GM18507 (cell line): ENCODE measurements around the gene SLC41A3.
A peak's percentile ranks its signal among the peaks of the same experiment; 100 is the strongest.
"Not testable (repeated sequence)": the region's sequence is repeated elsewhere in the genome, so short reads cannot be mapped to it uniquely, and the experiment has no call there.

Source experiments
- DNase-seq: peaks from one replicate; pipeline ENCODE4 v3.0.0; 2011; ENCODE audit warnings: low read depth; ENCODE audit not compliant: insufficient read length; ENCODE audit errors: extremely low spot score
- FAIRE-seq: peaks from 2 replicates; lab custom pipeline; 2011; peaks lifted over from hg19 to GRCh38; lab: Jason Lieb, UNC

SLC41A3 gene

GRCh38 chr3:126108676-126109050, 24.7 kb upstream of the SLC41A3 start:
- FAIRE-seq (no peak), DNase-seq (no peak)

GRCh38 chr3:126107957-126108675, 24.2 kb upstream of the SLC41A3 start:
- no peak for DNase-seq
- no peak for FAIRE-seq

- no peak for FAIRE-seq
- DNase-seq: no peak
These were observed 23.4 kb upstream of the SLC41A3 start for GRCh38 chr3:126107203-126107939.

GRCh38 chr3:126106336-126107202, 22.6 kb upstream of the SLC41A3 start:
- FAIRE-seq (no peak), DNase-seq (no peak)

- FAIRE-seq (no peak), DNase-seq (no peak)
These were observed 21.8 kb upstream of the SLC41A3 start for GRCh38 chr3:126105691-126106187.

- DNase-seq (no peak), FAIRE-seq (no peak)
These were observed 21.1 kb upstream of the SLC41A3 start for GRCh38 chr3:126104742-126105605.

- FAIRE-seq: no peak
- no peak for DNase-seq
These were observed 20.2 kb upstream of the SLC41A3 start for GRCh38 chr3:126104028-126104635.

GRCh38 chr3:126103121-126104027, 19.4 kb upstream of the SLC41A3 start:
- FAIRE-seq (no peak), DNase-seq (no peak)

GRCh38 chr3:126102530-126102951, 18.6 kb upstream of the SLC41A3 start:
- DNase-seq: no peak
- no peak for FAIRE-seq

GRCh38 chr3:126102011-126102410, 18.1 kb upstream of the SLC41A3 start:
- FAIRE-seq: no peak
- DNase-seq: no peak

GRCh38 chr3:126101521-126101982, 17.6 kb upstream of the SLC41A3 start:
- FAIRE-seq (no peak), DNase-seq (no peak)

- DNase-seq: peak; percentile 39
These were observed 16.8 kb upstream of the SLC41A3 start for GRCh38 chr3:126100634-126101301.

GRCh38 chr3:126100269-126100633, 16.3 kb upstream of the SLC41A3 start:
- no peak for DNase-seq
- no peak for FAIRE-seq

More at GRCh38 chr3:126100634-126101301, 16.8 kb upstream of the SLC41A3 start:
- FAIRE-seq: peak; percentile 49

GRCh38 chr3:126098391-126098858, 14.5 kb upstream of the SLC41A3 start:
- FAIRE-seq (no peak), DNase-seq (no peak)

GRCh38 chr3:126097801-126098200, 13.9 kb upstream of the SLC41A3 start:
- FAIRE-seq (no peak), DNase-seq (no peak)

- DNase-seq, FAIRE-seq: not testable (repeated sequence)
These were observed 12.3 kb upstream of the SLC41A3 start for GRCh38 chr3:126096274-126096673.

GRCh38 chr3:126092128-126092527, 8.2 kb upstream of the SLC41A3 start:
- not testable (repeated sequence) for DNase-seq, FAIRE-seq
